ENCODE data around the gene PRDM2.

The PRDM2 gene

GRCh38 chr1:13784971-13785370, 85.0 kb downstream of the PRDM2 start:
- CTCF ChIA-PET = no interaction called here
- TF ChIP-seq ZNF384 (IDR thresholded peaks at IDR 0.05) (no peak), L3MBTL2 (conservative IDR thresholded peaks at IDR 0.05) (no peak), PKNOX1 (IDR thresholded peaks at IDR 0.05) (no peak), ELF4 (IDR thresholded peaks at IDR 0.05) (no peak), ARNT (IDR thresholded peaks at IDR 0.05) (no peak), TARDBP (IDR thresholded peaks at IDR 0.05) (no peak), HDGF (IDR thresholded peaks at IDR 0.05; ENCODE audit: borderline replicate concordance) (no peak)
- DNase-seq (ENCODE audit: extremely low spot score) = no peak
- POLR2A ChIA-PET = no interaction called here

GRCh38 chr1:13786541-13786940, 86.6 kb downstream of the PRDM2 start:
- POLR2A ChIA-PET = no interaction called here
- TF ChIP-seq LEF1 (IDR thresholded peaks at IDR 0.05; ENCODE audit: borderline replicate concordance) (no peak), FOXM1 (IDR thresholded peaks at IDR 0.05; ENCODE audit: borderline replicate concordance) (no peak), ZNF384 (IDR thresholded peaks at IDR 0.05) (no peak), BHLHE40 (IDR thresholded peaks at IDR 0.05; ENCODE audit: borderline replicate concordance) (no peak), CTBP1 (IDR thresholded peaks at IDR 0.05; ENCODE audit: borderline replicate concordance) (no peak), SP1 (IDR thresholded peaks at IDR 0.05) (no peak), ARNT (IDR thresholded peaks at IDR 0.05) (no peak), FOXA1 (IDR thresholded peaks at IDR 0.05) (no peak), SUZ12 (IDR thresholded peaks at IDR 0.05) (no peak), ELF4 (IDR thresholded peaks at IDR 0.05) (no peak), NFRKB (IDR thresholded peaks at IDR 0.05) (no peak), FOXK2 (IDR thresholded peaks at IDR 0.05) (no peak), TARDBP (IDR thresholded peaks at IDR 0.05) (no peak), PKNOX1 (IDR thresholded peaks at IDR 0.05) (no peak), HDGF (IDR thresholded peaks at IDR 0.05; ENCODE audit: borderline replicate concordance) (no peak)

GRCh38 chr1:13788795-13789194, 88.8 kb downstream of the PRDM2 start:
- DNase-seq (ENCODE audit: extremely low spot score) = no peak
- no peak for TF ChIP-seq PKNOX1 (IDR thresholded peaks at IDR 0.05)
- TF ChIP-seq CTBP1 (IDR thresholded peaks at IDR 0.05; ENCODE audit: borderline replicate concordance) = no peak
- no peak for TF ChIP-seq TARDBP (IDR thresholded peaks at IDR 0.05)
- no peak for TF ChIP-seq L3MBTL2 (conservative IDR thresholded peaks at IDR 0.05)
- TF ChIP-seq BHLHE40 (IDR thresholded peaks at IDR 0.05; ENCODE audit: borderline replicate concordance) = no peak
- TF ChIP-seq FOXK2 (IDR thresholded peaks at IDR 0.05) = no peak
- no peak for TF ChIP-seq ZNF384 (IDR thresholded peaks at IDR 0.05)
- no peak for TF ChIP-seq FOXM1 (IDR thresholded peaks at IDR 0.05; ENCODE audit: borderline replicate concordance)
- TF ChIP-seq ARNT (IDR thresholded peaks at IDR 0.05) = no peak
- no peak for TF ChIP-seq FOXA1 (IDR thresholded peaks at IDR 0.05)
- TF ChIP-seq ELF4 (IDR thresholded peaks at IDR 0.05) = no peak
- no peak for TF ChIP-seq NFRKB (IDR thresholded peaks at IDR 0.05)
- TF ChIP-seq HDGF (IDR thresholded peaks at IDR 0.05; ENCODE audit: borderline replicate concordance) = no peak
- TF ChIP-seq LEF1 (IDR thresholded peaks at IDR 0.05; ENCODE audit: borderline replicate concordance) = no peak
- no peak for TF ChIP-seq SUZ12 (IDR thresholded peaks at IDR 0.05)
- no peak for TF ChIP-seq SP1 (IDR thresholded peaks at IDR 0.05)
- POLR2A ChIA-PET = no interaction called here
- CTCF ChIA-PET = no interaction called here

More at GRCh38 chr1:13786541-13786940, 86.6 kb downstream of the PRDM2 start:
- CTCF ChIA-PET = no interaction called here
- no peak for DNase-seq (ENCODE audit: extremely low spot score)

GRCh38 chr1:13790290-13791030, 90.5 kb downstream of the PRDM2 start:
- POLR2A ChIA-PET = no interaction called here
- DNase-seq (ENCODE audit: extremely low spot score) = no peak
- CTCF ChIA-PET = no interaction called here
- no peak for TF ChIP-seq ZNF384 (IDR thresholded peaks at IDR 0.05)
- TF ChIP-seq PKNOX1 (IDR thresholded peaks at IDR 0.05) = no peak
- TF ChIP-seq CTBP1 (IDR thresholded peaks at IDR 0.05; ENCODE audit: borderline replicate concordance) = no peak
- TF ChIP-seq L3MBTL2 (conservative IDR thresholded peaks at IDR 0.05) = no peak
- TF ChIP-seq ARNT (IDR thresholded peaks at IDR 0.05) = no peak
- no peak for TF ChIP-seq FOXA1 (IDR thresholded peaks at IDR 0.05)
- no peak for TF ChIP-seq ELF4 (IDR thresholded peaks at IDR 0.05)
- no peak for TF ChIP-seq LEF1 (IDR thresholded peaks at IDR 0.05; ENCODE audit: borderline replicate concordance)
- TF ChIP-seq BHLHE40 (IDR thresholded peaks at IDR 0.05; ENCODE audit: borderline replicate concordance) = no peak
- no peak for TF ChIP-seq NFRKB (IDR thresholded peaks at IDR 0.05)
- TF ChIP-seq FOXM1 (IDR thresholded peaks at IDR 0.05; ENCODE audit: borderline replicate concordance) = no peak
- no peak for TF ChIP-seq SUZ12 (IDR thresholded peaks at IDR 0.05)
- TF ChIP-seq TARDBP (IDR thresholded peaks at IDR 0.05) = no peak
- no peak for TF ChIP-seq HDGF (IDR thresholded peaks at IDR 0.05; ENCODE audit: borderline replicate concordance)
- no peak for TF ChIP-seq FOXK2 (IDR thresholded peaks at IDR 0.05)
- TF ChIP-seq SP1 (IDR thresholded peaks at IDR 0.05) = no peak

- ChIA-PET CTCF (no interaction called here), POLR2A (no interaction called here)
- DNase-seq (ENCODE audit: extremely low spot score) = no peak
- no peak for TF ChIP-seq FOXA1 (IDR thresholded peaks at IDR 0.05)
- TF ChIP-seq LEF1 (IDR thresholded peaks at IDR 0.05; ENCODE audit: borderline replicate concordance) = no peak
- TF ChIP-seq ZNF384 (IDR thresholded peaks at IDR 0.05) = no peak
- TF ChIP-seq NFRKB (IDR thresholded peaks at IDR 0.05) = no peak
- no peak for TF ChIP-seq SP1 (IDR thresholded peaks at IDR 0.05)
- TF ChIP-seq HDGF (IDR thresholded peaks at IDR 0.05; ENCODE audit: borderline replicate concordance) = no peak
- no peak for TF ChIP-seq L3MBTL2 (conservative IDR thresholded peaks at IDR 0.05)
- TF ChIP-seq BHLHE40 (IDR thresholded peaks at IDR 0.05; ENCODE audit: borderline replicate concordance) = no peak
- TF ChIP-seq SUZ12 (IDR thresholded peaks at IDR 0.05) = no peak
- TF ChIP-seq ARNT (IDR thresholded peaks at IDR 0.05) = no peak
- no peak for TF ChIP-seq FOXK2 (IDR thresholded peaks at IDR 0.05)
- TF ChIP-seq TARDBP (IDR thresholded peaks at IDR 0.05) = no peak
- TF ChIP-seq CTBP1 (IDR thresholded peaks at IDR 0.05; ENCODE audit: borderline replicate concordance) = no peak
- TF ChIP-seq FOXM1 (IDR thresholded peaks at IDR 0.05; ENCODE audit: borderline replicate concordance) = no peak
- no peak for TF ChIP-seq ELF4 (IDR thresholded peaks at IDR 0.05)
Observed at GRCh38 chr1:13792419-13792818, 92.4 kb downstream of the PRDM2 start.
